Loucy (cell line): ENCODE measurements around the gene GSX1.
A peak's percentile ranks its signal among the peaks of the same experiment; 100 is the strongest.

ENCODE experiments used
- H2AFZ ChIP-seq: fragments of 200-600 bp; sonication (generic); 2 replicates; pipeline ENCODE4 v1.6.0; 2016; ENCODE audit warnings: antibody characterized with exemption, mild to moderate bottlenecking, low read length, moderate library complexity
- H3F3A ChIP-seq: fragments of 200-600 bp; 2 replicates; pipeline ENCODE4 v1.6.0; 2016; ENCODE audit warnings: antibody characterized with exemption, low read depth, mild to moderate bottlenecking
- H3K27me3 ChIP-seq: fragments of 200-600 bp; sonication (generic); 2 replicates; pipeline ENCODE4 v1.6.1; 2014; ENCODE audit warnings: low read length, mild to moderate bottlenecking; ENCODE audit not compliant: insufficient read depth, poor library complexity, severe bottlenecking
- H3K36me3 ChIP-seq: fragments of 200-600 bp; sonication (generic); 2 replicates; pipeline ENCODE4 v1.6.1; 2016; ENCODE audit warnings: low read length; ENCODE audit not compliant: insufficient read depth
- H3K4me1 ChIP-seq: fragments of 200-600 bp; sonication (generic); 2 replicates; pipeline ENCODE4 v1.5.1; 2014; ENCODE audit warnings: low read length, mild to moderate bottlenecking; ENCODE audit not compliant: insufficient read depth, poor library complexity, severe bottlenecking
- H3K4me2 ChIP-seq: fragments of 200-600 bp; sonication (generic); 2 replicates; pipeline ENCODE4 v1.6.0; 2014; ENCODE audit warnings: antibody characterized with exemption, low read length, low read depth, mild to moderate bottlenecking; ENCODE audit not compliant: poor library complexity, severe bottlenecking
- H3K4me3 ChIP-seq: fragments of 200-600 bp; sonication (generic); 2 replicates; pipeline ENCODE4 v1.5.1; 2014; ENCODE audit warnings: low read length, mild to moderate bottlenecking, mixed read lengths; ENCODE audit not compliant: poor library complexity, severe bottlenecking
- H3K79me2 ChIP-seq: fragments of 200-600 bp; sonication (generic); 2 replicates; pipeline ENCODE4 v1.6.1; 2014; ENCODE audit warnings: low read length; ENCODE audit not compliant: insufficient read depth
- H3K9ac ChIP-seq: fragments of 200-600 bp; sonication (generic); 2 replicates; pipeline ENCODE4 v1.6.0; 2014; ENCODE audit warnings: mild to moderate bottlenecking, low read depth, low read length, moderate library complexity; ENCODE audit not compliant: poor library complexity, severe bottlenecking
- H3K9me2 ChIP-seq: fragments of 200-600 bp; sonication (generic); replicated peaks from 2 replicates; pipeline ENCODE4 v1.6.1; 2016; ENCODE audit warnings: low read depth, low read length, mixed read lengths
- H3K9me3 ChIP-seq: fragments of 200-600 bp; sonication (generic); 2 replicates; pipeline ENCODE4 v1.6.1; 2014; ENCODE audit warnings: mild to moderate bottlenecking, antibody characterized with exemption, low read length, low read depth; ENCODE audit not compliant: insufficient read depth
- H4K20me1 ChIP-seq: fragments of 200-600 bp; sonication (generic); 2 replicates; pipeline ENCODE4 v1.6.0; 2014; ENCODE audit warnings: antibody characterized with exemption, low read length, mild to moderate bottlenecking; ENCODE audit not compliant: insufficient read depth, poor library complexity, severe bottlenecking
- CTCF ChIP-seq: fragments of 200-600 bp; sonication (generic); conservative IDR thresholded peaks from 2 replicates; pipeline ENCODE4 v1.5.1; 2014; ENCODE audit warnings: mild to moderate bottlenecking, antibody characterized with exemption, low read length
- EZH2phosphoT487 ChIP-seq: fragments of 200-600 bp; IDR thresholded peaks from 2 replicates; pipeline ENCODE4 v1.6.1; 2018; ENCODE audit warnings: antibody characterized with exemption, mild to moderate bottlenecking, moderate library complexity, borderline replicate concordance

GSX1 gene

DNA sequence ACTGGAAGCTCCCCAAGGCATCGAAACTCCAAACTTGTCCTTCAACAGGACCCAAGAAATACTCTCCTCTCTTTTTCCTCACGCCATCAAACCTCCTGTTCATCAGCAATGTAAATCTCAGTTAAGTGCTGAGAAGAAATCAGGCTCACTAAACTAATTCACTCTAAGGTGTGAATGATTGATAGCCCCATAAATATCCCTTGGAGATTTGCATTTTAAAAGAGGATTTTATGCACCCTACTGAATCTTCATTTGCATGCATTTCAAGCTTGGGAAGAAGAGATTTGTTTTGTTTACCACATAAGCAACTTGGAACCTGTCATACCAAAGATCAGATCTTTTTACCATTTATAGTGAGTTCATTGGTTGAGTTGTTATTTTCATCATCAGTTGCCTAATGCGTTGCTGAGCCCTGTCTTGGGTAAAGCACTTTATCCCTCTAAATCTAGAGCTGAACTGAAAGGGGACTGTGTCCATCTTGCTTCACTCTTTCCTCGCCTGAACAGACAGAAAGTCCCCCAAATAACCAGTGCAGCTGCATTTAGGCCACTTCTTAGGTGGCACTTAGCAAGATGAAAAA, 40.2 kb upstream of the GSX1 start:
- TF ChIP-seq CTCF: no peak
- no peak for TF ChIP-seq EZH2phosphoT487
- Histone ChIP-seq H3K9ac (no peak overlapping the region), H3K4me3 (no peak overlapping the region), H3K4me2 (no peak overlapping the region), H3K27me3 (no peaks in the 10 kb centered on the region), H3K9me3 (peaks cover 6% of the 10 kb centered on the region; the same call in 1 of the 2 replicates), H3K9me2 (no peaks in the 10 kb centered on the region), H3F3A (no peaks in the 10 kb centered on the region), H2AFZ (no peak overlapping the region), H3K36me3 (no peaks in the 10 kb centered on the region), H3K79me2 (no peaks in the 10 kb centered on the region), H3K4me1 (no peaks in the 10 kb centered on the region), H4K20me1 (no peaks in the 10 kb centered on the region)

DNA sequence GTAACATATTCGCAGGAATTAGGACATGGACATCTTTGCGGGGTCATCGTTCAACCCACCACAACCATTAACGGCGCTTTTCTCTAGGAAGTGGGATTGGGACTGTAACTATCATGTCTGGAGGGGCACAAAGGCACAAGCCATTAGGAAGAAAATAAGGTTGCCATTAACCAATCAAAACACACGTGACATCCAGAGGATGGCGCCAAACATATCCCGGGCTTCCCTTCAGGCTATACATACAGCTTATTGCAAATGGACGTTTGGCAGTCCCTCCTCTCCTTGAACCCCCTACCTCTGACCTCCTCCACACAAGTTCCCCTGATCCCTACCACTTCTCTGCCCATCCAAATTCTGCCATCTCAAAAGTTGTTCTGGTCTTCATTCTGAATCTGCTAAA, 26.6 kb upstream of the GSX1 start:
- no peaks in the 10 kb centered on the region for H4K20me1 ChIP-seq
- no peaks in the 10 kb centered on the region for H3K79me2 ChIP-seq
- H3K9me3 ChIP-seq: no peaks in the 10 kb centered on the region
- no peak overlapping the region for H3K4me2 ChIP-seq
- no peaks in the 10 kb centered on the region for H3K27me3 ChIP-seq
- no peak overlapping the region for H2AFZ ChIP-seq
- H3K36me3 ChIP-seq: no peaks in the 10 kb centered on the region
- no peaks in the 10 kb centered on the region for H3K9me2 ChIP-seq
- TF ChIP-seq EZH2phosphoT487 (no peak), CTCF (peak; percentile 21; the same call in 1 of the 2 replicates)
- no peaks in the 10 kb centered on the region for H3K4me1 ChIP-seq
- no peak overlapping the region for H3K9ac ChIP-seq
- H3K4me3 ChIP-seq: no peak overlapping the region
- H3F3A ChIP-seq: no peaks in the 10 kb centered on the region

GRCh38 chr13:27770809-27771208, 21.5 kb upstream of the GSX1 start:
- no peaks in the 10 kb centered on the region for H3K9me3 ChIP-seq
- no peaks in the 10 kb centered on the region for H3K27me3 ChIP-seq
- no peaks in the 10 kb centered on the region for H4K20me1 ChIP-seq
- no peak overlapping the region for H3K4me3 ChIP-seq
- no peak overlapping the region for H3K4me2 ChIP-seq
- no peaks in the 10 kb centered on the region for H3K79me2 ChIP-seq
- TF ChIP-seq EZH2phosphoT487: no peak
- TF ChIP-seq CTCF: peak; percentile 78
- H2AFZ ChIP-seq: no peak overlapping the region
- no peaks in the 10 kb centered on the region for H3K9me2 ChIP-seq
- no peaks in the 10 kb centered on the region for H3F3A ChIP-seq
- H3K4me1 ChIP-seq: peaks cover 3% of the 10 kb centered on the region
- no peak overlapping the region for H3K9ac ChIP-seq
- no peaks in the 10 kb centered on the region for H3K36me3 ChIP-seq
